Central memory CD4-positive, alpha-beta T cell (primary cell): ENCODE results near the gene FBXO47.

Experiments used
- DNase-seq: peaks from one replicate; pipeline ENCODE4 v3.0.0; 2022
- total RNA-seq, 3 experiments: gene quantifications; one replicate each; lab custom pipeline; 2026; lab: John Stamatoyannopoulos, UW

Gene FBXO47, protein sequence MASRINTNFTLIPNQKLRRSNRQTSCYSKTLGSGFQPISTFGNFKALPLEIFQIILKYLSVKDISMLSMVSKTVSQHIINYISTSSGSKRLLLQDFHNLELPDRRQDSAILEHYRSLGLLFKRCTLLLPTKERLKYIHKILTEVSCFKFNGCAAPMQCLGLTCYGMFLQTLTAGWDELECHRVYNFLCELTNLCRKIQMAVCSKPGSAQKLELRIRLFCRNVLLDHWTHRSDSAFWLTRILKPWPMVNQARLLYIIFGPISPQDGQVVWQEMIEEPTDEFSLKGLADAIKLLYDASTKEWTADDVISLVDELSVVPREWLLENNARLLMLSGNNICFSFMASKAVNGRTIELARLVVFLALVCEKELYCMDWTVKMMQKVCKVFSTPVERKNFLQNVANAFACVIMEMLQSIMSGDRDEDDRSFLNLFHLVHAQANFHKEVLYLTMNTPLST
- 0 to 0.19 (median 0.04) reads per million in 3 experiments for total RNA-seq

GRCh38 chr17:38967290-38967738 lies at the start of gene FBXO47:
Gene FBXO47, minus strand, starts transcription at chr17:38967403. Its CDS starts 4,378 bp downstream, at chr17:38963025.
- peak; percentile 75 for DNase-seq

DNA sequence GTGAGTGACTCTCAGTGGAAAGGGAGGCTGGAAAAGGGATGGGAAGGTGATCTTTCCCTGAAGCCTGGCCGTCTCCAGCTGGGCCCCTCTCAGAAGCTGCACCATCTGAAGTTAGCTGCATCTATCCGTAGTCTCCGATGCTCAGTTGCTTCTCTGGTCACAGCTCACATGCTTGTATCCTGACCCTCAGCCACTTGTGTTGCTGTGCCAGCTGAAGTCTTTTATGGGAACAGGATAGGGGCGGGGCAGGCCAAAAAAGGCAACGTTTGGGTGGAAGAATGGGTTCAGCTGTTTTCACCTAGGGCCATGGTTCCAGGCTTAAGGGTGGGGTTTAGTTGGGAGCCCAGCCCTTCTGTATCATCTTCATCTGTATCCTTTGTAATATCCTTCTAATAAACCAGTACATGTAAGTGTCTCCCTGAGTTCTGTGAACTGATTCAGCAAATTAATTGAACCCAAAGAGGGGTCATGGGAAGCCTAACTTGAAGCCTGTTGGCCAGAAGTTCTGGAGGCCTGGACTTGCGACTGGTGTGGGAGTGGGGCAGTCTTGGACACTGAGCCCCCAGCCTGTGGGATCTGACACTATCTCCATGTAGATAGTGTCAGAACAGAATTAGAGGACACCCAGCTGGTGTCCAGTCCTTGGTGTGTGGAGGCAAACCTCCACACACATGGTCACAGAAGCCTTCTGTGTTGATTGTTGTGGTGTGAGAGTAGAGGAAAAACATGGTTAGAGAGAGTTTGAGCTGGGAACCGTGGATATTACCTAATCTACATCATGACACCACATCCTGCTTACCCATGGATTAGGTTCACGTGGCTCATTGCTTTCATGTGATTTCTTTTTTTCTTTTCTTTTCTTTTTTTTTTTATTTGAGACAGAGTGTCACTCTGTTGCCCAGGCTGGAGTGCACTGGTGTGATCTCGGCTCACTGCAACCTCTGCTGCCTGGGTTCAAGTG lies 49.3 kb upstream of the FBXO47 start:
- peak; percentile 66 for DNase-seq

DNA sequence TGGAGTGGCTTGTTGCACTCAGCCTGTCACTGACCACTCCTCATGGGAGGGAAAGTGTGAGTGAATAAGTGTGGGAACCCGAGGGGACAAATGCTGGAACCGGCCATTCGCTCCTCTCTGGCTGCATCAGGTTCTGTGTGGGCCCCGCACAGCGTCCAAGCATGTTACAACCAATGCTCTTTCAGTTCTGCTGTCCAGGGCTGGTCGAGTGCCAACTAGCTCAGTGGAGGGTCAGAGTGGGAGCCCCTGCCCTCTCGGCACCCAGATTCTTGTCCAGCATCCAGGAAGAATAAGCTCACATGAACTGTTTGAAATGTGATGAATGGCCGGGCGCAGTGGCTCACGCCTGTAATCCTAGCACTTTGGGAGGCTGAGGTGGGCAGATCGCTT lies 48.3 kb upstream of the FBXO47 start:
- DNase-seq = no peak

DNA sequence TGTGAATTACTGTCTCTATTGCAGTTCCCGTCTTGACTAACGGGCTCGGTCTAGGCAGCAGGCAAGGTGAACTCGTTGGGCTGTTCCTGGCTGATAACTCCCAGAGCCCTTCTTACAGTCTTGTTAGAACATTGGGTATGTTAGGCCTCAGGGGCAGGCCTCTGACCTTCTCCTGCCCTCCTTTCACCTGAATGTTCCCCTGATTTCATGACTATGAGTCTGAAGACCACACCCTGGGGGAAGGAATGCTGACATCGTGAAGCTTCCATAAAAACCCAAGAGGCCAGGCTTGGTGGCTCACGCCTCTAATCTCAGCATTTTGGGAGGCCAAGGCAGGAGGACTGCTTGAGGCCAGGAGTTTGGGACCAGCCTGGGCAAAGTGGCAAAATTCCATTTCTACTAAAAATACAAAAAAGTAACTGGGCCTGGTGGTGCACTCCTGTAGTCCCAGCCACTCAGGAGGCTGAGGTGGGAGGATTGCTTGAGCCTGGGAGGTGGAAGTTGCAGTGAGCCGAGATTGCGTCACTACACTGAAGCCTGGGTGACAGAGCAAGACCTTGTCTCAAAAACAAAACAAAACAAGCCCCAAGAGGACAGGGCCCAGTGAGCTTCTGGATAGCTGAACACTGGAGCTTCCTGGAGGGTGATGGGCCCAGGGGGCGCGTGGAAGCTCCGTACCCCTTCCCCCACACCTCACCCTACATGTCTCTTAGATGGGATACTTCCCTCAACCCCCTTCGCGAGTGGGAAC lies 47.8 kb upstream of the FBXO47 start:
- no peak for DNase-seq

DNA sequence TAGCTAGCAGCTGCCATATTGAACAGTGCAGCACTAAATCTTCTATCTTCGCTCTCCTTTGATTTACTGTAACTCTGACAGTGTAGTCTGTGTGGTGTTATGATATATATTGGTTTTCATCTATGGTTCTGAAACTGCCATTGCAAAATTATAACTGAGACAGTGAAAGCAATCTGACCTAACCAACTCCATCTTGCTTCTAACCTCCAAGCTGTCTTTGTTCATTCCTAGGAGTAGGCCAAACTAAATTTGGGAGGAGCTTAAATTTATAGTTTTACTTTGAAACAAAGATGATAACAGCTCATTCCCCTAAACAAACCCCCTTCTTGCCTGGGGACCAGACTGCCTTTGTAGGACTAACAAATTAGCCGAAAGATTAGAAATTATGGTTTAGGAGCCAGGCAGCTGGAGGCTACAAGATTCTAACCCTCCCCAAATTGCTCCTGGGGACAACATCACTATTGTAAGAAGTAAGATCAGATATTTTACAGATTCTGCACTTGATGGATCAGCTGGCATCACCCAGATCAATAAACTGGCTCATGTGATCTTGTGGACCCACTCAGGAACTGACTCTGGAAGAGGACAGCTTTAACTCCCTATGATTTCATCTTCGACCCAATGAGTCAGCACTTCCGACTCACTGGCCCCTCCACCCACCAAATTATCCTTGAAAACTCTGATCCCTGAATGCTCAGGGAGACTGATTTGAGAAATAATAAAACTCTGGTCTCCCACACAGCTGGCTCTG lies 47.0 kb upstream of the FBXO47 start:
- DNase-seq = no peak

GRCh38 chr17:39012725-39013124 lies 45.5 kb upstream of the FBXO47 start:
- DNase-seq = no peak

- DNase-seq = no peak
Measured at GRCh38 chr17:39011907-39012468, 44.8 kb upstream of the FBXO47 start.

DNA sequence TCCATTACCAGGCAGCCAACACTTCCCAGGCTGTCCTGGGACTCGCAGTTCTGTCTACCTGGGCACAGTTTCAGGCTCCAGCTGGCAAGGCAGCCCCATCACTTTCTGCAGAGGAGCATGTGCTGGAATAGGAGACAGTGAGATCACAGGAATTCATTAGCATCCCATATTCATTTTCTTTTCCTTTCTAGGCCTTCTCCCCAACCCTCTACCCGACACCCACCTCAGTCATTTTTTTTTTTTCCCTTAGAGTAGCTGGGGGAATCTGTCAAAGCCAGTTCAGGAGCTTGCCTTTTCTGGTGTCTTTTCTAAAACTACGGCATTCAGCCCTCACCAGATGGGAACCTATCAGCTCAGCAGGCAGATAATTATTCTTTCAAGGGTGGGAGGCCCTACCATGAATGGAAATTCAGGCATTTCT lies 42.4 kb upstream of the FBXO47 start:
- DNase-seq = no peak

DNA sequence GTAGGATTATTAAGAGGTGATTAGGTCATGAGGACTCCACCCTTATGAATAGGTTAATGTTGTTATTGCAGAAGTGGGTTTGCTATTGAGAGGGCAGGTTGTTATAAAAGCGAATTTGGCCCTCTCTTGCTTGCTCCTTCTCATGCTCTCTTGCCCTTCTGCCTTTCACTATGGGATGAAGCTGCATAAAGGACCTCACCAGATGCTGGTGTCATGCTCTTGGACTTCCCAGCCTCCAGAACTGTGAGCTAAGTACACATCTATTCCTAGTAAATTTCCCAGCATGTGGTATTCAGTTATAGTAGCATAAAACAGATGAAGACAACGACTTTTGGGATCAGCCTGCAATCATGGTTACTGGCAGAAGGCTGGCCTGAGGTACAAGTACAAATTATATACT lies 41.4 kb upstream of the FBXO47 start:
- DNase-seq = no peak

DNA sequence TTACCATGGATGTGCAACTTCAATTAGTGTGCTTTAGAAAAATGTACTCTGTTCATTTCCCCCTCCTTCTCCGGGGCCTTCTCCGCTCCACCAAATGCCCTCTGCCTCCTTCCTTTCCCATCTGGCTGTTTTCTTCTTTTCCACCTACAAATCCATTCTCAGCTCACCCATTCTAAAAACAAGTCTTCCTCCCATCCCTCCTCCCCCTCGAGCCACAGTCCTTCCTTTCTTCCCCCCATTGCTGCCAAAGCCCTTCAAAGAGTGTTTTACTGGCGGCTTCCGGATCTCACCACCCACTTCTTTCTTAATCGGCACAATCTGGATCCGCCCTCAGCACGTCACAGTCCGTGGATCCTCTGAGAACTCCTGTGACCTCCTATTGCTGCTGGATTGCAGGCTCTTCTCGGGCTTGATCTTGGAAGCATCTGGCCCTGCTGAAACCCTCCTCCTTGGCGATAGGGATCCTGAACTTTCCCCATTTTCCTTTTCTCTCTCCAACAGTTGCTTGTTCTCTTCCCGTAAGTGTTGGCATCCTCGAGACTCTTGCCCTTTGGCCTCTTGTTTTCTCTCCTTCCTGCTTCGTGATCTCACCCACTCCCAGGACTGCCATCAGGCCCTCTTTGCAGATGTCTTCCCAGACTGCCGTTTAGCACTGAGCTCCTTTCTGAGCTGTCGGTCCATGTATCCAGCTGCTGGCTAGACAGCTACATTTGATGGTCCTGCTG lies 36.0 kb upstream of the FBXO47 start:
- DNase-seq = peak; percentile 63

DNA sequence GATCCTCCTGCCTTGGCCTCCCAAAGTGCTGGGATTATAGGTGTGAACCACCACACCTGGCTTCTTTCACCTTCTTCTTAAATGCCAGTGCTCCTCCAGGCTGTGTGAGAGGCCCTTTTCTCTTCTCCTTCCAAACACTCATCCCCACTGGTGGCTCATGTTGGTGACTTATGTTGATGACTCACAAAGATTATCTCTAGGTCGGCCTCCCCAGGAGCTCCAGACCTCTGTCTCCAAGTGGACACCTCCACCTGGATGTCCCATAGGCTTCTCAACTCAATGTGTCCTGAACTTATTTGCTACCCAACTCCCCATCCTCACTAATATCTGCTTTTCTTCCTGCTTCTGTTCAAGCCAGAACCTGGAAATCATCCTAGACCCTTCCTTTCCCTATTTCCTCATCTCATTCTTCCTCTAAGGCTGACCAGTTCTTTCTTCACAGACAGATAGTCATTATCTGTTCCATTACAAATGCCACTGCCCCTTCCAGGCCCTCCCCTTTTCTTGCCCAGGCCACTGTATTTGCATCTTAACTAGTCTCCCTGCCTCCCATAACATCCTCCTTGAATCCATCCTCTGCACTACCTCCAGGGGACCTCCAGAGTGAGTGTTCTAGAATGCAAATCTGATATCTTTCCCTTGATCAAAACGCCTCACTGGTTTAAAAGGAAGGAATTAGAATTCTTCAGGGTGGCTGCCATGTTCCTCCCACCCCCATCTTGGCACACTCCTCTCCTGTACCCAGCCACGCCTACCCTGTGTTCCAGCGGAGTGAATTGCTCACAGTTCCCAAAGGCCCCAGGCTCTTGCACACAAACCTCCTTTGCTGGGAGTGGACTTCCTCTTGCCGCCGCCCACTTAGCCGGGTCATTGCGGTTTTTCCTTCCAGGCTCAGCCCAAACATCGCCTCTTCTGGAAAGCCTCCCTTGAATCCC lies 34.8 kb upstream of the FBXO47 start:
- DNase-seq = no peak

GRCh38 chr17:39000021-39000601 lies 32.9 kb upstream of the FBXO47 start:
- no peak for DNase-seq

DNA sequence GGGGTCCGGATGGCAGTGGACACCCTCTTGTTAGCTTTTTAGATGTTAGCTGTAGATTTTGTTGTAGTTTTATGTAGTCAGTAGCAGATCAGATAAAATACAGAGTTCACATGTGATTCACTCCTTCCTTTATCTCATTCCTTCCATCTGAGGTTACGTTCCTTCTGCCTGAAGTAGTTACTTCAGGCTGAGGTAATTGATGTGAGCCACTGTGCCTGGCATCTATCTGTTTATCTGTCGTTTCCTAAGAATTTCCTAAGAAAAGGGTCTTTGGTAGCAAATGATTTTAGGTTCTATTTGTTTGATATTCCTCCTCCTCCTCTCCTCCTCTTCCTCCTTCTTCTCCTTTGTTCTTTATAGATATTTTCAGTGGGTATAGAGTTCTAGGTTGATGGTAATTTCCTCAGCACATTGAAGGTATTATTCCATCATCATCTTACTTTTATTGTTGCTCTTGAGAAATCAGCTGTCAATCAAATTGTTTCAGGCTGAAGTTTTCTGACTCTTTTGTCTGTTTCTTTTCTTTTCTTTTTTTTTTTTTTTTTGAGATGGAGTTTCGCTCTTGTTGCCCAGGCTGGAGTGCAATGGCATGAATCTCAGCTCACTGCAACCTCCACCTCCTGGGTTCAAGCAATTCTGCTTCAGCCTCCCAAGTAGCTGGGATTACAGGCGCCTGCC lies 29.6 kb upstream of the FBXO47 start:
- DNase-seq = no peak

DNA sequence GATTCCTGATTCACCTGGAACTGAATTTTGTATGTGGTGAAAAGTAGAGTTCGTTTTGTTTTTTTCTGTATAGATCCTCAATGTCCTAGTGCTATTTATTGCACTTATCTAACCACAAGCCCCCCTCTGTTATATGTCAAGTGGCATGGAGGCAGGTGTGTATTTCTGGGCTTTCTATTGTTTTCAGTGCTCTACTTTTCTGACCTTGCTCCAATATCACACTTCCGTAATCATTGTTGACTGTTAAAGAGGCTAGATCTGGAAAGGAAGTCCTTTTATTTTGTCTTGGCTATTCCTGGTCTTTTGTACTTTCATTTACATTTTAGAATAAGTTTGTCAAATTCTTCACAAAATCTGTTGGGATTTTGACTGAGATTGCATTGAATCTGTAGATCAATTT lies 26.8 kb upstream of the FBXO47 start:
- DNase-seq = no peak

GRCh38 chr17:38984666-38985065 lies 17.5 kb upstream of the FBXO47 start:
- DNase-seq = no peak

DNA sequence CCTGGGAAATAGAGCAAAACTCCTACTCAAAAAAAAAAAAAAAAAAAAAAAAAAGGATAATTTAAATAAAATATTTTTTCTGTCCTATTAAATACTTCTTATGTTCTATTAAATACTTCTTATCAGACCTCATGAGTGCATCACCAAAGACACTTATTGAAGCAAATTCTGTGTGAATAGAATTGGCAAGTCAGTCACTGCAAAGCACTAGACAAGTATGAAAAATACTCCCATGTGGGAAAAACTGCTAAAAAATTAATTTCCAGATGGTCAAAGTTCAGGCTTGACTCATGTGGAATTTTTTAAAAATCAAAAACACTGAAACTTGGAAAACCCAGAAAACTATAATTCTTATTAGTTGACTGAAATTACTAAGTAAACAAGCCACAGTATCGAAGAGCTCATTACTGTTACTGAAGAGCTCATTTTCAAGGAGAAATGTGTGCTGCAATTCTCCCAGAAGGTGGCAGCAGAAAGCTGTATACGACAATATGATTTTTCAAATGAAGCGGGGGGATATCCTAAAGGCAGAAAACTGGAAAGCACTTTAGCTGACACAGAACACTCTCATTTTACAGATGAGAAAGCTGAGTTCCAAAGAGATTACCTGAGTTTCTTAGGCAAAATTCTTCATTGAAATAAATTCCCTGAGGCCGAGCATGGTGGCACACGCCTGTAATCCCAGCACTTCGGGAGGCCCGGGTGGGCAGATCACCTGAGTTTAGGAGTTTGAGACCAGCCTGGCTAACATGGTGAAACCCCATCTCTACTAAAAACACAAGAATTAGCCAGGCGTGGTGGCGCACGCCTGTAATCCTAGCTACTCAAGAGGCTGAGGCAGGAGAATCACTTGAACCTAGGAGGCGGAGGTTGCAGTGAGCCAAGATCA lies 15.9 kb upstream of the FBXO47 start:
- DNase-seq = peak; percentile 55

DNA sequence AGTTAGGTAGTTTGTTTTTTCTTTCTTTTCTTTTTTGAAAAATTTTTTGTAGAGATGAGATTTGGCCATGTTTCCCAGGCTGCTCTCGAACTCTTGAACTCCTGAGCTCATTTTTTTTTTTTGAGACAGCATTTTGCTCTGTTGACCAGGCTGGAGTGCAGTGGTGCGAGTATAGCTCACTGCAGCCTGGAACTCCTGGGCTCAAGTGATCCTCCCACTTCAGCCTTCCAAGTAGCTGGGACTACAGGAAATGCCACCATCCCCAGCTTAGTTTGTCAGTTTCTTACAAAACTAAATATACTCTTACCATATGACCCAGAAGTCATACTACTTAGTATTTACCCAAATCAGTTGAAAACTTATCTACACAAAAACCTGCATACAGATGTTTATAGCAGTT lies 14.4 kb upstream of the FBXO47 start:
- DNase-seq = no peak
